Hematopoietic multipotent progenitor cell treated with erythropoietin and hydrocortisone succinate and interleukin-3 and kit ligand, for 15 days (in vitro differentiated cells): ENCODE data around the gene ITGB7.

Experiments
- DNase-seq: peaks from one replicate; pipeline ENCODE4 v3.0.0-alpha.2; 2015; ENCODE audit warnings: low spot score

The ITGB7 gene

GRCh38 chr12:53145383-53146260, 61.4 kb downstream of the ITGB7 start:
- DNase-seq, result no peak

GRCh38 chr12:53143355-53143754, 63.7 kb downstream of the ITGB7 start:
- DNase-seq, result no peak
